IgD-negative memory B cell (primary cell): Measurements from ENCODE around the gene GREM2. TPM values are rescaled to one million over a fixed set of nuclear protein-coding genes. Genes with fewer than 3 reads are reported as not detected.
A peak's percentile ranks its signal among the peaks of the same experiment; 100 is the strongest.

Experiments
- H3K27ac Mint-ChIP-seq, 3 donors: one replicate each; pipeline ENCODE4 v1.8.0; 2020 to 2022; ENCODE audit warnings: mild to moderate bottlenecking in 3 of 3, mixed read lengths in 3 of 3, moderate library complexity in 1 of 3
- H3K27me3 Mint-ChIP-seq: one replicate; pipeline ENCODE4 v1.8.0; 2021; ENCODE audit warnings: mixed read lengths
- H3K36me3 Mint-ChIP-seq: one replicate; pipeline ENCODE4 v1.8.0; 2020; ENCODE audit warnings: mild to moderate bottlenecking, mixed read lengths
- H3K4me1 Mint-ChIP-seq, 3 donors: one replicate each; pipeline ENCODE4 v1.8.0; 2020 to 2022; ENCODE audit warnings: mixed read lengths in 3 of 3, mild to moderate bottlenecking in 1 of 3
- H3K4me3 Mint-ChIP-seq, 4 donors: one replicate each; pipeline ENCODE4 v1.8.0; 2020 to 2022; ENCODE audit warnings: mild to moderate bottlenecking in 4 of 4, mixed read lengths in 4 of 4, moderate library complexity in 3 of 4
- H3K9me3 Mint-ChIP-seq, 3 donors: one replicate each; pipeline ENCODE4 v1.8.0; 2020 to 2021; ENCODE audit warnings: mixed read lengths in 3 of 3, mild to moderate bottlenecking in 1 of 3
- polyA plus RNA-seq: library from polyadenylated mRNA; unstranded; fragments of 300-500 nt; fragmentation: Illumina TruSeq; gene quantifications from one replicate; pipeline ENCODE4 v1.2.3, GENCODE V29; 2021

The GREM2 gene
- polyA plus RNA-seq, 1 donor from 2014 or later = not detected

- Mint-ChIP-seq H3K9me3 (peaks cover 0 to 2% (median 1%) of the 10 kb centered on the region in 3 donors), H3K4me1 (no peaks in the 10 kb centered on the region), H3K36me3 (no peaks in the 10 kb centered on the region), H3K4me3 (no peak overlapping the region), H3K27ac (no peak overlapping the region), H3K27me3 (no peaks in the 10 kb centered on the region)
Observed at GRCh38 chr1:240619357-240619756, 7.4 kb upstream of the GREM2 start.

DNA sequence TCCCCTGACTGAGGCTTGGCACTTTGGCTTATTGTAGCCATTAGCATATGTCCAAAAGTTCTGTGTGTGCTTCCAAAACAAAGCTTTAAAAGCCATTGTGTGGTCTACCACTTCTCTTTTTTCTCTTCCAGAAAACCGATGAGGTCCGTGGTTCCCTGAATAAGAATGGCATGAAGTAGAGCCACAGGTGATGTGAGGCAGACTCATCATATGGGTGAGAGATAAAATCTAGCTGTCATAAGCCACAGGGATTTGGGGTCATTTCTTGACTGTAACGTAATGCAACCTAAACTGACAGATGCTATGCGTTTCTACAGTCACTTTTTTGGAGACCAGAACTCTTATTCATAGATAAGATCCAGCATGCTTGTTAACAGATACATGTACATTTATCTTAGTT is 7.0 kb upstream of the GREM2 start:
- Mint-ChIP-seq H3K9me3 (peaks cover 0 to 2% (median 1%) of the 10 kb centered on the region in 3 donors), H3K4me3 (no peak overlapping the region), H3K27ac (no peak overlapping the region), H3K4me1 (no peaks in the 10 kb centered on the region), H3K36me3 (no peaks in the 10 kb centered on the region), H3K27me3 (no peaks in the 10 kb centered on the region)

- no peak overlapping the region for H3K27ac Mint-ChIP-seq
- H3K4me1 Mint-ChIP-seq = peaks cover 3 to 12% (median 10%) of the 10 kb centered on the region in 3 donors
- peaks cover 0 to 1% (median 0%) of the 10 kb centered on the region in 3 donors for H3K9me3 Mint-ChIP-seq
- H3K36me3 Mint-ChIP-seq = no peaks in the 10 kb centered on the region
- peaks cover 20% of the 10 kb centered on the region for H3K27me3 Mint-ChIP-seq
- no peak overlapping the region for H3K4me3 Mint-ChIP-seq
Observed at GRCh38 chr1:240616018-240616417, 4.1 kb upstream of the GREM2 start.

DNA sequence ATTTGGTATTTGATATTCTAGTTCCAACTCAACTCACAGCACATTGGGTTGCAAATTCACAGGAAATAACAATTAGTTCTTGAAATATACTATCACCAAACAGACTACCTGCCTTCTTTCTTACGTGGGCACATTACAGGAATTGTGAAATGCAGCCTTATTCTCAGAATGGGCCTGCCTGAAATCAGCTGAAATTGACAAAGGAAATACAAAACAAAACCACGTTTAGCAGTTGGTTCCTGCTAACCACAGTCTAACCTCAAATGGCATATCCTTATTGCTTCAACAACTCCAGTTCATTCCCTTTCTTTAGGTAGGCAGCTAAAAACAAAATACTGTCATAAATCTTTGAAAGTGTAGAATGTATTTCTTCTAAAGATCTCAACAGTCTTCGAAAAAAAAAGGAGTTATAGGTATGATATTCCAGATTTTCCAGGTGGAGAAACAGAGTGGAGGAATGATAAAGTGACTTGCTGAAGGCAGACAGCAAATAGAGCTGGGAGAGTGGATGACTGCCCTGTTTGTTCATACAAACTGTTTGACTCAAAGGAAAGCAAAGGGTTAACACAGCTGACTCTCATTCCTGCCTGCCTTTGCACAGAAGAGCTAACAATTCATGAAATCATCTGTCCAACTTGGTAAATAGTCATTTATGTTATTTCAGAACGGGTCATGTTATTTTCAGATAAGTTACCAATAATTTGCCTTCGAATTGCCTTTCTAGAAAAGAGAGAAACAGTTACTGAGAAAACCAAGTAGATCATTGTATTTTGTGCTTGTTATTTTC is 1.6 kb upstream of the GREM2 start:
- Mint-ChIP-seq H3K27me3 (peaks cover 21% of the 10 kb centered on the region), H3K9me3 (no peaks in the 10 kb centered on the region), H3K4me3 (peak overlapping the region in 1 of 4 donors; percentile 18), H3K4me1 (peaks cover 3 to 12% (median 10%) of the 10 kb centered on the region in 3 donors), H3K27ac (no peak overlapping the region), H3K36me3 (no peaks in the 10 kb centered on the region)

DNA sequence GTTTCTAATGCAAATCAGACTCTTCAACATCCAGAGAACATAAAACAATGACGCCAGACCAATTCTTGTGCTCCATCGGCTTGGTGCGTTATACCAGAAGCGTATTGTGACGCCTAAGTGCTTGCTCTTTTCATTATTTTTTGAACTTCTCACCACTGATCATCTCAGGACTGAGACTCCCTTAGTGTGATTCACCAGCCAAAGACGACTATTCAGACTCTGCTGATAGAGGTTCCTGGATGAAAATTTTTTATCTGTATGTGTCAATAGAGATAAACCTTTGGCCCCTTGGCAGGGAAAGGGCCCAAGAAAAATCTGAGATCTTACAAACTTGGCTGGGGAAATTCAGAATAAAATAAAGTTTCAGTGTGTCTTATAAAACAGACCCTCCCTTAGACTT is 856 bp upstream of the GREM2 start:
- H3K36me3 Mint-ChIP-seq = no peaks in the 10 kb centered on the region
- H3K4me3 Mint-ChIP-seq = no peak overlapping the region
- peaks cover 3 to 12% (median 10%) of the 10 kb centered on the region in 3 donors for H3K4me1 Mint-ChIP-seq
- no peak overlapping the region for H3K27ac Mint-ChIP-seq
- H3K27me3 Mint-ChIP-seq = peaks cover 21% of the 10 kb centered on the region
- no peaks in the 10 kb centered on the region for H3K9me3 Mint-ChIP-seq

GRCh38 chr1:240611228-240611618 is 732 bp downstream of the GREM2 start:
- Mint-ChIP-seq H3K4me1 (peaks cover 3 to 12% (median 10%) of the 10 kb centered on the region in 3 donors), H3K4me3 (peak overlapping the region; percentile 21 to 88 (median 82)), H3K36me3 (no peaks in the 10 kb centered on the region), H3K9me3 (no peaks in the 10 kb centered on the region), H3K27ac (no peak overlapping the region), H3K27me3 (peaks cover 21% of the 10 kb centered on the region)

DNA sequence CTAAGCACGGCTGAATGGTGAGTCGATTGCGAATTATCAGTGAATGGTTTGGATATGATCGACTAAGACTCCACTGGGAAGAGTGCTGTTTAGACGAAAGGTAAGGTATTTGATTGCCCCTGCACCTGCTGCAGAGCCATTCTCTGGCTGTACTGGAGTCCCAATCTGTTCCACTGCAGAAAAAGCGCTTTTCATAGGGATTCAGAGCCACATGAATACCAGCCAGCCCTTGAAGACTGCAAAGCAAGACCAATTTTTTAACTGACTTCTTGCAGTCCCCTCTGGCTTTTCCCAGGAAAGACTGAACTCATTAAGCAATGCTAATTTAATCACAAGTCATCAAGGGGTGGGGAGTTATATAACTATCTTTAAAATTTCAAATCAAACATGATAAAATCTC is 1.3 kb downstream of the GREM2 start:
- Mint-ChIP-seq H3K36me3 (no peaks in the 10 kb centered on the region), H3K27ac (no peak overlapping the region), H3K9me3 (no peaks in the 10 kb centered on the region), H3K4me3 (no peak overlapping the region), H3K4me1 (peaks cover 3 to 12% (median 10%) of the 10 kb centered on the region in 3 donors), H3K27me3 (peaks cover 21% of the 10 kb centered on the region)

- Mint-ChIP-seq H3K27ac (no peak overlapping the region), H3K27me3 (peaks cover 21% of the 10 kb centered on the region), H3K4me3 (no peak overlapping the region), H3K36me3 (no peaks in the 10 kb centered on the region), H3K9me3 (no peaks in the 10 kb centered on the region), H3K4me1 (peaks cover 3 to 12% (median 10%) of the 10 kb centered on the region in 3 donors)
Observed at GRCh38 chr1:240609527-240610060, 2.4 kb downstream of the GREM2 start.

- Mint-ChIP-seq H3K4me1 (peaks cover 3 to 12% (median 10%) of the 10 kb centered on the region in 3 donors), H3K4me3 (no peak overlapping the region)
Observed at GRCh38 chr1:240608707-240609106, 3.2 kb downstream of the GREM2 start.

GRCh38 chr1:240607006-240607405 is 4.9 kb downstream of the GREM2 start:
- H3K27ac Mint-ChIP-seq = no peak overlapping the region
- H3K4me3 Mint-ChIP-seq = no peak overlapping the region
- peaks cover 3 to 8% (median 7%) of the 10 kb centered on the region in 3 donors for H3K4me1 Mint-ChIP-seq
- H3K9me3 Mint-ChIP-seq = no peaks in the 10 kb centered on the region
- H3K27me3 Mint-ChIP-seq = peaks cover 9% of the 10 kb centered on the region
- no peaks in the 10 kb centered on the region for H3K36me3 Mint-ChIP-seq

More at GRCh38 chr1:240608707-240609106, 3.2 kb downstream of the GREM2 start:
- Mint-ChIP-seq H3K27ac (no peak overlapping the region), H3K36me3 (no peaks in the 10 kb centered on the region), H3K27me3 (peaks cover 21% of the 10 kb centered on the region), H3K9me3 (no peaks in the 10 kb centered on the region)

DNA sequence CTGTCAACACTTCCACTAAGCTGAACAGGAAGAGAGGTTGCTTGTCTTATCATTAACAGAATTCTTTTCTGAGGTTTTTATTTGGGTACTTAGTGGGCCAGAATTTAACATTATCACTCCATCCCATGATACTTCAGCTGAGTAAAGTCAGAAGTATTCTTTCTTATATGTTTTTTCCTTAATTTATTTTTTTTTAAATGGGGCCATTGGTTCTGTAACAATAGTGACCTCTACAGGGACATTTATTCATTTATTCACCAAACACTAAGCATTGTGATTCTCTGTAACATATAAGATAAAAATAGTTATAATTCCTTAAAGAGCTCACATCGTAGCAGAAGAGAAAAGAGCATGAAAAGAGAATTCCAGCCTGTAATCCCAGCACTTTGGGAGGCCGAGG is 9.8 kb downstream of the GREM2 start:
- Mint-ChIP-seq H3K27me3 (no peaks in the 10 kb centered on the region), H3K36me3 (no peaks in the 10 kb centered on the region), H3K9me3 (peaks cover 0 to 1% (median 0%) of the 10 kb centered on the region in 3 donors), H3K4me3 (no peak overlapping the region), H3K4me1 (no peaks in the 10 kb centered on the region), H3K27ac (no peak overlapping the region)

DNA sequence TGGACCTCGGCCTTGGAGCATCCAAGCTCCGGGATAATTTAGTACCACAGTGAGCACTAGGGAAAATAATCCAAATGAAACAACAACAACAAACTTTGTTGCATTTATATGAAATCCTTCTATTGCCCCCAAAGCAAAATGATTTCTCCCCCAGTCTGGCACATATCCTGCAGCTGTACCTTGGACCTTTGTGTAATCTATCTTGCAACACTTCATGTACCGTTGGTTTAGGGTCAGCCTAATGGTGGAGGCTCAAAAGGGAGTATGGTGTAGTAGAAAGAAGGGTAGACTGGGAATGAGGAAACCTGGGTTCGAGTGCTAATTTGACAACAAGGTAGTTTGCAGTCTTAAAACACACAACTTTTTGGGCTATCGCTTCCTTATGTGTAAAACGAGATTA is 12.1 kb downstream of the GREM2 start:
- Mint-ChIP-seq H3K36me3 (no peaks in the 10 kb centered on the region), H3K4me3 (no peak overlapping the region), H3K27me3 (no peaks in the 10 kb centered on the region), H3K4me1 (no peaks in the 10 kb centered on the region), H3K27ac (no peak overlapping the region), H3K9me3 (peaks cover 0 to 1% (median 0%) of the 10 kb centered on the region in 3 donors)

DNA sequence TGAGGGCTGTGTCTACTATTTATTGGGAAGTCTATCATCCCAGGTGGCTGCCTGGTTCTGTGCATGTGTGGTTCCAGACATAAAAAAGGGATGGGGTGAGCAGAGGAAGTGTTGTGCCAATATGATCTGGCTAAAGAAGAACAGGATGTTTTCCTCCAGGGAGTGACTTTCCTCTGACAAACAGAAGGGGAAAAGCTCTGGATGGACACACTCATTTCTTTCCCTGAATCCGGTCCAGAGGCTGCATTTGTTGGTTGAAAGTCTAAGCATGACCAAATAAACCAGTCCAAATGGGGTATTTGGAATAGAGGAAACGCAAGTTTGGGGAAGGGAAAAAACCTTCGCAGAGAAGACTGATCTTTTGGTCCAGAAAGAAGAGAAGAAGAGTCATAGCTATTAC is 12.7 kb downstream of the GREM2 start:
- H3K4me1 Mint-ChIP-seq = no peaks in the 10 kb centered on the region
- no peaks in the 10 kb centered on the region for H3K27me3 Mint-ChIP-seq
- peaks cover 0 to 1% (median 0%) of the 10 kb centered on the region in 3 donors for H3K9me3 Mint-ChIP-seq
- H3K4me3 Mint-ChIP-seq = no peak overlapping the region
- H3K36me3 Mint-ChIP-seq = no peaks in the 10 kb centered on the region
- no peak overlapping the region for H3K27ac Mint-ChIP-seq

DNA sequence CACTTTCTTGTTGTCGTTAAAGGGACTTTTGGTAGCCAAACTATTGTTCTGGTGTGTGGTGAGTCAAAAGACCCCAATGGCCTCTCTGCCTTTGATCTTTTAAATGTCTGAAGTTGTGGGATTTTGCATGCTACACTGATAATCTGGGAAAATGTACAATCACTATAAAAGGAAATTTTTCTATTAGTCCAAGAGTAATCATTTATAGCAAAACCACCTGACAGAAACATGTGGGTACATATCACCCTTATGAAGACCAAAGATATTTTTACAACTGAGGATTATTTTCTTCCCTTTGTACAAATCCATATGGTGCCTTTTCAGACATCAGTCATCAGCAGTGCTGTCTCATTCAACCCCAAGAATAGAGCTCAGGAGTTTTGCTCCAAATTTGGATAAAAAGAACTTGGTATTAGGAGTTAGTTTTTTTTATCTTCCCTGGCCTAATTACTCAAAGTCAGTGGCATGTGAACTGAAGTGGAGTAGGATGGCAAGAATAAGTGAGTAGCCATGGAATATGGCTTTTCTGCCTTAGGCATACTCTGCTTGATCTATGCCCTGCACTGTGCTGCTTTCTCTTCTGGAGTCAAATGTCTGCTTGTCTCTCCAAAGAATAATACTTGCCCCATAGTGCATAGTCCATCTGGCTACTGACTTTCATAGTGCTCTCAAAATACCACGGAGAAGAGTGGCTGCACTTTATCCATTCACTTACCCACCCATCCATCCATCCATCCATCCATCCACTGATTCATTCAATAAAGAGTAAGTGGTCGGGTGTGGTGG is 13.5 kb downstream of the GREM2 start:
- H3K4me3 Mint-ChIP-seq = no peak overlapping the region
- no peak overlapping the region for H3K27ac Mint-ChIP-seq
- no peaks in the 10 kb centered on the region for H3K36me3 Mint-ChIP-seq
- H3K27me3 Mint-ChIP-seq = no peaks in the 10 kb centered on the region
- no peaks in the 10 kb centered on the region for H3K4me1 Mint-ChIP-seq
- H3K9me3 Mint-ChIP-seq = peaks cover 0 to 1% (median 0%) of the 10 kb centered on the region in 3 donors

- Mint-ChIP-seq H3K9me3 (peaks cover 0 to 3% (median 0%) of the 10 kb centered on the region in 3 donors), H3K36me3 (no peaks in the 10 kb centered on the region), H3K4me3 (no peak overlapping the region), H3K27me3 (no peaks in the 10 kb centered on the region), H3K27ac (no peak overlapping the region), H3K4me1 (no peaks in the 10 kb centered on the region)
Observed at GRCh38 chr1:240597153-240597745, 14.7 kb downstream of the GREM2 start.
